ENCODE measurements around the gene SDC4.

Gene SDC4

GRCh38 chr20:45318948-45319347 is 29.3 kb downstream of the SDC4 start:
- no peak for DNase-seq (ENCODE audit: low read depth in 2 of 2)

- DNase-seq (ENCODE audit: low read depth in 2 of 2) = no peak
Measured at GRCh38 chr20:45318386-45318939, 29.8 kb downstream of the SDC4 start.

GRCh38 chr20:45317826-45318225 is 30.4 kb downstream of the SDC4 start:
- DNase-seq (ENCODE audit: low read depth in 2 of 2) = no peak

GRCh38 chr20:45316150-45317080 is 31.8 kb downstream of the SDC4 start:
- DNase-seq (ENCODE audit: low read depth in 2 of 2) = no peak

- DNase-seq (ENCODE audit: low read depth in 2 of 2) = no peak
Measured at GRCh38 chr20:45315672-45316071, 32.6 kb downstream of the SDC4 start.

GRCh38 chr20:45313943-45314342 is 34.3 kb downstream of the SDC4 start:
- no peak for DNase-seq (ENCODE audit: low read depth in 2 of 2)

GRCh38 chr20:45313065-45313695 is 35.0 kb downstream of the SDC4 start:
- no peak for DNase-seq (ENCODE audit: low read depth in 2 of 2)

- DNase-seq (ENCODE audit: low read depth in 2 of 2) = no peak
Measured at GRCh38 chr20:45312241-45312640, 36.0 kb downstream of the SDC4 start.

- DNase-seq (ENCODE audit: low read depth in 2 of 2) = peak; percentile 44 to 67
Measured at GRCh38 chr20:45311589-45312211, 36.5 kb downstream of the SDC4 start.

- no peak for DNase-seq (ENCODE audit: low read depth in 2 of 2)
Measured at GRCh38 chr20:45309075-45309474, 39.1 kb downstream of the SDC4 start.

- DNase-seq (ENCODE audit: low read depth in 2 of 2) = no peak
Measured at GRCh38 chr20:45308117-45308778, 40.0 kb downstream of the SDC4 start, which contains the start of gene MATN4. TSS of gene MATN4 (minus strand) at chr20:45308299. CDS start at chr20:45305582, 2,717 bp downstream.

GRCh38 chr20:45307076-45307640 is 41.1 kb downstream of the SDC4 start:
- no peak for DNase-seq (ENCODE audit: low read depth in 2 of 2)

GRCh38 chr20:45306431-45306982 is 41.7 kb downstream of the SDC4 start, which contains the start of gene RBPJL:
TSS of gene RBPJL (plus strand) at chr20:45306840. CDS start at chr20:45306923, 83 bp downstream.
- no peak for DNase-seq (ENCODE audit: low read depth in 2 of 2)

GRCh38 chr20:45305262-45305661 is 43.0 kb downstream of the SDC4 start:
- DNase-seq (ENCODE audit: low read depth in 2 of 2) = no peak

GRCh38 chr20:45304464-45304999 is 43.7 kb downstream of the SDC4 start:
- no peak for DNase-seq (ENCODE audit: low read depth in 2 of 2)

- no peak for DNase-seq (ENCODE audit: low read depth in 2 of 2)
Measured at GRCh38 chr20:45303586-45304463, 44.4 kb downstream of the SDC4 start.

- no peak for DNase-seq (ENCODE audit: low read depth in 2 of 2)
Measured at GRCh38 chr20:45301824-45302271, 46.4 kb downstream of the SDC4 start.

GRCh38 chr20:45300961-45301360 is 47.3 kb downstream of the SDC4 start:
- DNase-seq (ENCODE audit: low read depth in 2 of 2) = peak in 1 of 2 donors; percentile 48

- no peak for DNase-seq (ENCODE audit: low read depth in 2 of 2)
Measured at GRCh38 chr20:45299786-45300185, 48.4 kb downstream of the SDC4 start.

All from stimulated activated CD4-positive, alpha-beta T cell treated with anti-CD3 and anti-CD28 coated beads, Interleukin-15, amount 100 ng/mL, for 48 hours (primary cell).